SK-N-SH treated with all-trans-retinoic acid at 6 μM for 48 hours (cell line): Measurements from ENCODE around the gene PRMT1.

Experiments used
- BACH2 ChIP-seq: fragments of 250-450 bp; sonication (Bioruptor Pico); IDR thresholded peaks from 2 replicates; pipeline ENCODE4 v1.9.0; 2021; ENCODE audit warnings: mild to moderate bottlenecking, borderline replicate concordance
- ESRRG ChIP-seq: fragments of 250-450 bp; sonication (Bioruptor Pico); IDR thresholded peaks from 2 replicates; pipeline ENCODE4 v1.6.1; 2021; ENCODE audit warnings: mild to moderate bottlenecking
- GLIS3 ChIP-seq: fragments of 250-450 bp; sonication (Bioruptor Pico); IDR thresholded peaks from 2 replicates; pipeline ENCODE4 v1.5.0; 2020; ENCODE audit warnings: mild to moderate bottlenecking, moderate library complexity
- ISL1 ChIP-seq: fragments of 250-450 bp; sonication (Bioruptor Pico); IDR thresholded peaks from 2 replicates; pipeline ENCODE4 v2.1.2; 2022; ENCODE audit warnings: mild to moderate bottlenecking, moderate library complexity
- POU6F1 ChIP-seq: fragments of 250-450 bp; sonication (Bioruptor Pico); IDR thresholded peaks from 2 replicates; pipeline ENCODE4 v1.8.0; 2021; ENCODE audit warnings: low read depth, mild to moderate bottlenecking, moderate library complexity, borderline replicate concordance
- PPARA ChIP-seq: fragments of 250-450 bp; sonication (Bioruptor Pico); IDR thresholded peaks from 2 replicates; pipeline ENCODE4 v1.5.0; 2020; ENCODE audit warnings: mild to moderate bottlenecking, borderline replicate concordance
- TCF4 ChIP-seq: fragments of 250-450 bp; sonication (Bioruptor Pico); IDR thresholded peaks from 2 replicates; pipeline ENCODE4 v1.8.0; 2021; ENCODE audit warnings: mild to moderate bottlenecking, moderate library complexity, borderline replicate concordance
- ZC3H10 ChIP-seq: fragments of 250-450 bp; sonication (Bioruptor Pico); IDR thresholded peaks from 2 replicates; pipeline ENCODE4 v1.5.1; 2021; ENCODE audit warnings: mild to moderate bottlenecking, moderate library complexity
- ZFP30 ChIP-seq: fragments of 450-650 bp; formaldehyde crosslinking; IDR thresholded peaks from 2 replicates; pipeline ENCODE4 v1.5.0; 2022; ENCODE audit warnings: mild to moderate bottlenecking, moderate library complexity
- ZNF70 ChIP-seq: fragments of 450-650 bp; formaldehyde crosslinking; IDR thresholded peaks from 2 replicates; pipeline ENCODE4 v1.5.0; 2020; ENCODE audit warnings: mild to moderate bottlenecking, moderate library complexity
- TF ChIP-seq, protein P1 (sequence below): fragments of 250-450 bp; sonication (Bioruptor Pico); IDR thresholded peaks from 2 replicates; pipeline ENCODE4 v1.5.1; 2020; ENCODE audit warnings: low read depth, mild to moderate bottlenecking, moderate library complexity

- no peak for TF ChIP-seq ZC3H10 (CRISPR knock-in tag)
- TF ChIP-seq ISL1 (CRISPR knock-in tag) = no peak
- no peak for TF ChIP-seq GLIS3
- TF ChIP-seq BACH2 (CRISPR knock-in tag) = no peak
- no peak for TF ChIP-seq PPARA (CRISPR knock-in tag)
- no peak for TF ChIP-seq TCF4
- no peak for TF ChIP-seq ZNF70
- TF ChIP-seq ZFP30 (CRISPR knock-in tag) = no peak
- TF ChIP-seq, protein P1, sequence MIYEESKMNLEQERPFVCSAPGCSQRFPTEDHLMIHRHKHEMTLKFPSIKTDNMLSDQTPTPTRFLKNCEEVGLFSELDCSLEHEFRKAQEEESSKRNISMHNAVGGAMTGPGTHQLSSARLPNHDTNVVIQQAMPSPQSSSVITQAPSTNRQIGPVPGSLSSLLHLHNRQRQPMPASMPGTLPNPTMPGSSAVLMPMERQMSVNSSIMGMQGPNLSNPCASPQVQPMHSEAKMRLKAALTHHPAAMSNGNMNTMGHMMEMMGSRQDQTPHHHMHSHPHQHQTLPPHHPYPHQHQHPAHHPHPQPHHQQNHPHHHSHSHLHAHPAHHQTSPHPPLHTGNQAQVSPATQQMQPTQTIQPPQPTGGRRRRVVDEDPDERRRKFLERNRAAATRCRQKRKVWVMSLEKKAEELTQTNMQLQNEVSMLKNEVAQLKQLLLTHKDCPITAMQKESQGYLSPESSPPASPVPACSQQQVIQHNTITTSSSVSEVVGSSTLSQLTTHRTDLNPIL (CRISPR knock-in tag) = no peak
- TF ChIP-seq ESRRG = no peak
- no peak for TF ChIP-seq POU6F1 (CRISPR knock-in tag)
These were observed 33.6 kb upstream of the PRMT1 start for GRCh38 chr19:49643466-49643865.
